ENCODE measurements around the gene AZU1.

AZU1 gene

GRCh38 chr19:843180-843835, 15.7 kb downstream of the AZU1 start (continued):
- no peak for TF ChIP-seq ZNF292 (tag by site-specific recombination; IDR thresholded peaks at IDR 0.05; ENCODE audit: borderline replicate concordance, low read depth)
- TF ChIP-seq ZNF280C (tag by site-specific recombination; IDR thresholded peaks at IDR 0.05): no peak
- TF ChIP-seq ZNF148 (tag by site-specific recombination; IDR thresholded peaks at IDR 0.05; ENCODE audit: borderline replicate concordance): no peak
- no peak for TF ChIP-seq ZNF239 (tag by site-specific recombination; IDR thresholded peaks at IDR 0.05)
- TF ChIP-seq ZNF596 (tag by site-specific recombination; IDR thresholded peaks at IDR 0.05): no peak
- TF ChIP-seq PATZ1 (tag by site-specific recombination; IDR thresholded peaks at IDR 0.05): peak; percentile 76
- TF ChIP-seq GLIS2 (tag by site-specific recombination; IDR thresholded peaks at IDR 0.05): peak; percentile 52; the same call in 1 of the 2 replicates
- TF ChIP-seq ZNF391 (tag by site-specific recombination; IDR thresholded peaks at IDR 0.05; ENCODE audit: borderline replicate concordance, low read depth): no peak
- no peak for TF ChIP-seq ZNF664 (tag by site-specific recombination; IDR thresholded peaks at IDR 0.05)
- TF ChIP-seq TCF7L2 (IDR thresholded peaks at IDR 0.05; ENCODE audit: borderline replicate concordance, low read depth, low read length): no peak
- no peak for TF ChIP-seq ZNF311 (tag by site-specific recombination; IDR thresholded peaks at IDR 0.05; ENCODE audit: borderline replicate concordance)
- 0 out of 2 replicates have a peak, but pooled peaks have one; percentile 33 for TF ChIP-seq ZBTB10 (tag by site-specific recombination; IDR thresholded peaks at IDR 0.05)
- TF ChIP-seq ZNF133 (tag by site-specific recombination; IDR thresholded peaks at IDR 0.05): no peak
- TF ChIP-seq ZNF660 (tag by site-specific recombination; IDR thresholded peaks at IDR 0.05): no peak
- TF ChIP-seq ZBTB26 (tag by site-specific recombination; optimal IDR thresholded peaks at IDR 0.05): peak; percentile 54
- no peak for TF ChIP-seq ZSCAN18 (tag by site-specific recombination; IDR thresholded peaks at IDR 0.05)
- TF ChIP-seq ZBTB20 (tag by site-specific recombination; IDR thresholded peaks at IDR 0.05): peak; percentile 86
- TF ChIP-seq MYNN (tag by site-specific recombination; IDR thresholded peaks at IDR 0.05; ENCODE audit: borderline replicate concordance): no peak
- TF ChIP-seq ZNF792 (tag by site-specific recombination; IDR thresholded peaks at IDR 0.05): no peak
- no peak for TF ChIP-seq ZNF112 (tag by site-specific recombination; IDR thresholded peaks at IDR 0.05)
- TF ChIP-seq ZNF473 (tag by site-specific recombination; IDR thresholded peaks at IDR 0.05): no peak
- no peak for TF ChIP-seq ZNF2 (tag by site-specific recombination; IDR thresholded peaks at IDR 0.05)
- TF ChIP-seq ZNF677 (tag by site-specific recombination; IDR thresholded peaks at IDR 0.05): no peak
- no peak for TF ChIP-seq ZNF274 (IDR thresholded peaks at IDR 0.05; ENCODE audit: low read length)
- no peak for TF ChIP-seq ZNF274 (tag by site-specific recombination; IDR thresholded peaks at IDR 0.05; ENCODE audit: borderline replicate concordance)
- TF ChIP-seq YY1 (tag by site-specific recombination; IDR thresholded peaks at IDR 0.05): no peak
- no peak for TF ChIP-seq ZNF624 (tag by site-specific recombination; IDR thresholded peaks at IDR 0.05)

Measured in HEK293 (cell line).